NCI-H2107 treated with DMSO at 0.1 percent for 48 hours (cell line): ENCODE results near the gene NAT10.
A peak's percentile ranks its signal among the peaks of the same experiment; 100 is the strongest.
"Not testable (repeated sequence)": the region's sequence is repeated elsewhere in the genome, so short reads cannot be mapped to it uniquely, and the experiment has no call there.

ENCODE experiments used
- DNase-seq: peaks from one replicate; lab custom pipeline; 2025; ENCODE audit not compliant: unreplicated experiment; lab: John Stamatoyannopoulos, UW

The NAT10 gene

GRCh38 chr11:34105079-34105956, at the start of gene NAT10:
Gene NAT10 (plus strand): TSS chr11:34105629. CDS start chr11:34108226, 2,597 bp downstream.
- peak; percentile 96 for DNase-seq

- no peak for DNase-seq
Measured at GRCh38 chr11:34056672-34057071, 48.8 kb upstream of the NAT10 start.

- DNase-seq, result no peak
Measured at GRCh38 chr11:34063061-34063795, 42.2 kb upstream of the NAT10 start.

GRCh38 chr11:34064291-34064690, 41.1 kb upstream of the NAT10 start:
- DNase-seq, result no peak

GRCh38 chr11:34065505-34066203, 39.8 kb upstream of the NAT10 start:
- no peak for DNase-seq

- not testable (repeated sequence) for DNase-seq
Measured at GRCh38 chr11:34066766-34067165, 38.7 kb upstream of the NAT10 start.

- DNase-seq, result no peak
Measured at GRCh38 chr11:34067383-34068065, 37.9 kb upstream of the NAT10 start.

- no peak for DNase-seq
Measured at GRCh38 chr11:34068111-34068510, 37.3 kb upstream of the NAT10 start.

GRCh38 chr11:34071306-34071705, 34.1 kb upstream of the NAT10 start:
- DNase-seq, result not testable (repeated sequence)

- DNase-seq, result no peak
Measured at GRCh38 chr11:34072041-34072440, 33.4 kb upstream of the NAT10 start.

- DNase-seq, result no peak
Measured at GRCh38 chr11:34072832-34073231, 32.6 kb upstream of the NAT10 start.

- no peak for DNase-seq
Measured at GRCh38 chr11:34074391-34074790, 31.0 kb upstream of the NAT10 start.

- no peak for DNase-seq
Measured at GRCh38 chr11:34075178-34075820, 30.1 kb upstream of the NAT10 start.

- DNase-seq, result no peak
Measured at GRCh38 chr11:34080609-34081008, 24.8 kb upstream of the NAT10 start.

GRCh38 chr11:34084637-34085036, 20.8 kb upstream of the NAT10 start:
- no peak for DNase-seq

GRCh38 chr11:34086554-34087283, 18.7 kb upstream of the NAT10 start:
- DNase-seq, result no peak

- DNase-seq, result no peak
Measured at GRCh38 chr11:34091825-34092224, 13.6 kb upstream of the NAT10 start.

- not testable (repeated sequence) for DNase-seq
Measured at GRCh38 chr11:34094900-34095299, 10.5 kb upstream of the NAT10 start.

- DNase-seq, result no peak
Measured at GRCh38 chr11:34098813-34099212, 6.6 kb upstream of the NAT10 start.

GRCh38 chr11:34104680-34105078, 750 bp upstream of the NAT10 start:
- DNase-seq, result no peak
